ENCODE data around the gene NFE2.

DNA sequence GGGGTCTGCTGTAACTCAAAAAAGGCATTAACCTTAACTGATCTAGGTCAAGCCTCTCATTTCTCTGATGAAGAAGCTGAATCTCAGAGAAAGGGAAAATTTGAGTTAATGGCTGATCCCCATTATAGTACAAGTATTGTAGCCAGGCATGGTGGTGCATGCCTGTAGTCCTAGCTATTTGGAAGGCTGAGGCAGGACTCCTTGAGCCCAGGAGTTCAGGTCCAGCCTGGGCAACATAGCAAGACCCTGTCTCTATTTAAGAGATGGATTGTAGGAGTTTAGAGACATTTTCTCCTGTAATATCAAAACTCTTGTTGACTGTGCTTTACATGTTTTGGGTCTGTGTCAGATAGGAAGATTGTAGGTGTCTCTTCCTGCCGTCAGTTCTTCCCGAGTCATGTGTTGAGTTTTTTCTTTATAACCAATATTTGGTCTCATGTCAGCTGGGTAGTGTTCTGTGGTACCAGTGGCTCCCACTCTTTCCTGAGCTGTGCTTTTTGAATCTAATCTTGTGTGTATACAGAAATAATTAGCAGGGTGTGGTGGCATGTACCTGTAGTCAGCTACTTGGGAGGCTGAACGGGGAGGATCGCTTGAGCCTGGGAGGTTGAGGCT lies 32.7 kb upstream of the NFE2 start:
- TF ChIP-seq, protein P1, sequence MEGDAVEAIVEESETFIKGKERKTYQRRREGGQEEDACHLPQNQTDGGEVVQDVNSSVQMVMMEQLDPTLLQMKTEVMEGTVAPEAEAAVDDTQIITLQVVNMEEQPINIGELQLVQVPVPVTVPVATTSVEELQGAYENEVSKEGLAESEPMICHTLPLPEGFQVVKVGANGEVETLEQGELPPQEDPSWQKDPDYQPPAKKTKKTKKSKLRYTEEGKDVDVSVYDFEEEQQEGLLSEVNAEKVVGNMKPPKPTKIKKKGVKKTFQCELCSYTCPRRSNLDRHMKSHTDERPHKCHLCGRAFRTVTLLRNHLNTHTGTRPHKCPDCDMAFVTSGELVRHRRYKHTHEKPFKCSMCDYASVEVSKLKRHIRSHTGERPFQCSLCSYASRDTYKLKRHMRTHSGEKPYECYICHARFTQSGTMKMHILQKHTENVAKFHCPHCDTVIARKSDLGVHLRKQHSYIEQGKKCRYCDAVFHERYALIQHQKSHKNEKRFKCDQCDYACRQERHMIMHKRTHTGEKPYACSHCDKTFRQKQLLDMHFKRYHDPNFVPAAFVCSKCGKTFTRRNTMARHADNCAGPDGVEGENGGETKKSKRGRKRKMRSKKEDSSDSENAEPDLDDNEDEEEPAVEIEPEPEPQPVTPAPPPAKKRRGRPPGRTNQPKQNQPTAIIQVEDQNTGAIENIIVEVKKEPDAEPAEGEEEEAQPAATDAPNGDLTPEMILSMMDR (IDR thresholded peaks at IDR 0.05) = no peak
- no peak for TF ChIP-seq POLR2A (IDR thresholded peaks at IDR 0.05)
